SIG-M5 (cell line): ENCODE data around the gene KIAA0753.

Source experiments
- DNase-seq: peaks from one replicate; lab custom pipeline; 2025; lab: John Stamatoyannopoulos, UW

The KIAA0753 gene

GRCh38 chr17:6569370-6570285 is 70.9 kb downstream of the KIAA0753 start:
- DNase-seq = no peak

DNA sequence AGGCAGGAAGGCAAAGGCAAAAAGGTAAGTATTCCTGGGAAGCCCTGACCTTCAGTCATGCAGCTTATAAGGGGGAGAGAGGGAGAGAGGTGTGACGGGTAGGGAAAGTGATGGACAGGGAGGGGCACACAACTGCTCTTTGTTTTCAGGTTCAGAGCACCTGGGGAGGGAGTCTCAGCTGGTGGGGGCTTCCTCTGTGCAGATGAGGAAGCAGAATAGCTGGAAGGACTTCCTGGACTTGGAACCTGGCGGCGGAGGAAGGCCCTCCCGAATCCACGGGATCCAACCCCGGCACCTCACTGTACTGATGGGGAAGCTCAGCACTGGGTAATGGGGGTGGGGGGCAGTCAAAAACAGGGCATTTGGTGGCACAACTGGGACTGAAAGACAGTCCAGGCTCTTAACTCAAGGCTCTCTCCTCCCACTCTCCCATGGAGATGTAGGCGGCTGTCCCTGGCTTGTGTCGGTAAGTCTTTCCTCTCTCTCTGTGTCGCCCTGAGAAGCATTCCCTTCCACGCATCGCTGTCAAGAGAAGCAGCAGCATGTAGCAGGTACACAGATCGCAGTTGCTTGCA is 72.2 kb downstream of the KIAA0753 start:
- DNase-seq = no peak

- DNase-seq = no peak
Measured at GRCh38 chr17:6567528-6568183, 72.9 kb downstream of the KIAA0753 start.

GRCh38 chr17:6561446-6561845 is 79.1 kb downstream of the KIAA0753 start:
- no peak for DNase-seq

- DNase-seq = no peak
Measured at GRCh38 chr17:6560496-6560895, 80.0 kb downstream of the KIAA0753 start.

DNA sequence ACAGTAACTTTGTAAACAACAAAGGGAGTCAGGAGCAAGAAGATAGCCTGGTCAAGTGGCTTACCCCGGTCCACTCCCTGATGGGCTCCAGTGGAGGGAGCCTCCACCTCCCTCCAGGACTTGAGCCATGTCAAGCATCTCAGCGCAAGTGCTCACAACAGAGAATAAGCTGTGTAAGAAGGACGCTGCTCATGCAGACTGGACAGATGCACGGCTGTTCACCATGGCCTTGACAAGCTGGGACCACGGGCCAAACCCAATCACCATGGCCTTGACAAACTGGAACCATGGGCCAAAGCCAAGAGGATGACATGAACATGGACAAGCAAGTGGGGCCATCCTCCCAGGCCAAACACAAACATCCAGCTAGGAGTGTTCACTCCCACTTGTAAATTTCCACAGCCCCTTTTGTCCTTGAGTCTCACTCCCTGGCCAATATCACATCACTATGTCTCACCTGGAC is 80.7 kb downstream of the KIAA0753 start:
- no peak for DNase-seq

DNA sequence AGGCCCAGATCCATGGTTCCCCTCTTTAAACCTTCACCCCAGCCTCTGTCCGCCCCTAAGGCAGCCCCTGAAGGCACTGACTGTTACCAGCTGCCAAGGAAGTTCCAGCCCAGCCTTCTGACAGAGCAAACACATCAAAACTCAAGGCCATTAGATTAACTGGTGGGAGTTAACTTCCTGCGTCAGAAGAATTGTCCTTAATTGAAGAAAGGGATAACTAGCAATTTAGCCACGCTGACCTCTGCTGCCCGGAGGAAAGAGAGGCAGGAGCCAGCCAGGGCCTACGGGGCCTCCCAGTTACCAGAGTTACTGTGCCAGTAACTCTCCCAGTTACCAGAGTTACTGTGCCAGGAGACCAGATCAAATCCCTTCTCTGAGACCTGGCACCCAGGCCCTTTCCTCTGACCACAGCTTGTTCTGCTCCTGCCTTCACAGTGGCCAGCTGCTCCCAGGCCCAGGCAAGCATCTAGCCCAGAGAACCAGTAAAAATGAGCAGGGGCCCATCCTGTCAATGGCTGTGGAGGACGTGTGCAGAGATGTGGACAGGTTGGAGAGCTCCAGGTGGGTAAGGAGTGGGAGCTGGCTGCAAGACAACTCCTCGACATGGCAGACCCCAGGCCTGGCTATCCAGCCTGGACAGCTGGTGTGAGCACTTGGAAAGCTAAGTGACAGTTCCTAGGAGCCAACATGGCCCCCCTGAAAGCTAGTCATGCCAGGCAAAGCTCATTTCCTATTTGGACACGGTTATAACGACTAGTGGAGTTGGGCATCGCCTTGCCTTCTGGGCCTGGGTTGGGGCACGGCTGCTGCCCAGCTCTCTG is 81.4 kb downstream of the KIAA0753 start:
- no peak for DNase-seq

- no peak for DNase-seq
Measured at GRCh38 chr17:6558276-6558675, 82.2 kb downstream of the KIAA0753 start.

GRCh38 chr17:6557040-6557438 is 83.5 kb downstream of the KIAA0753 start:
- DNase-seq = no peak

GRCh38 chr17:6556121-6557039 is 84.1 kb downstream of the KIAA0753 start, which contains the start of gene PITPNM3:
TSS of gene PITPNM3 (minus strand) at chr17:6556555. CDS start at chr17:6556406, 149 bp downstream.
- no peak for DNase-seq

- DNase-seq = no peak
Measured at GRCh38 chr17:6555331-6556120, 85.0 kb downstream of the KIAA0753 start.

DNA sequence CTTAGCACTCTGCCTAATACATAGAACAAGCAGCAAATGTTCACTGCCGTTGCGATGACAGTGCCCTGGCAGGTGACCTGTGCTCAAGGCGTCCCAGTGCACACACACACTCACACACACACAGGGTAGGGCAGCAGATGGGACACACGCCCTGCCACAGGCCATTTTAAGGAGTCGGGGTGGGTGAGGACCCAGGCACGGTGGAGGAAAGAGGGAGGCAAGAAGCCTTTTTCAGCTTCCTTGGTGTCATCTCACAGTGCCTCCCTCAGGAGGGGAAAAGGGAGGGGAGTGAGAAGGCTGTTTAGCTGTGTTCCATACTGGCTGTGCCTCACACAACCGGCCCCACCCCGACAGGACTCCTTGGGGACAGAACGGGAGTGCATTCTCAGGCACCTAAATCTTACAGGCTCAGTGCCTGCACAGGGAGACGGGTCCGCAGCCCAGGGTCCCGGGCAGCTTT is 85.6 kb downstream of the KIAA0753 start:
- DNase-seq = no peak

- no peak for DNase-seq
Measured at GRCh38 chr17:6554342-6554741, 86.2 kb downstream of the KIAA0753 start.

GRCh38 chr17:6551869-6552531 is 88.5 kb downstream of the KIAA0753 start:
- no peak for DNase-seq

- DNase-seq = no peak
Measured at GRCh38 chr17:6551356-6551755, 89.2 kb downstream of the KIAA0753 start.

DNA sequence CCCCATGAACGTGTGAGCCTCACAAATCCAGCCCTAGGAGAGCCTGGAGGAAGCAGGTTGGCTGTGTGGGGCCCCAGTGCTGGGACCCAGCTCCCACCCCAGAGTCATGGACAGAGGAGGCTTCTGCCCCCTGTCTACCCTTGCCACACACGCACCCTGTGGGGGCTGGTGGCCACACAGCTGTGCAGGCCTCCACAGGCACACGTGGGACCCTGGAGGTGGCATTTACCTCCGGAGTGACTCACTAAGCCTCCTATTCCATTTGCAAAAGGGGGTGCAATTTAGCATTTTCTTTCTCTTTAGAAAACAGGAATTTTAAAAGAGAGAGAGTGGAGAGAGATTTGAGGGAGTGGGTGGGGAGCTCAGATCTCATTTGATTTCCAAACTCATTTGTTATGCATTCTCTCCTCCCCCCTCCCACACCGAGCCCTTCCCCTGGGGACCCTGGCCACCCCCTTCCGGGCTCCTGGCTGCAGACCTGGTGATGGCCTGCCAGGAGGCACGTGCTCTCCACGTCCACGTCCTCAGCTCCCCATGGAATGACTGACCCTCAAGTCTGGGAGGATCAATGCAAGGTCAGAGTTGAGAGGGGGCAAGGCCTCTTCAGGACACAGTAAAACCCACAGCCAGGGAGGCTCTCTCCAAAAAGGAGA is 91.0 kb downstream of the KIAA0753 start:
- DNase-seq = no peak

- no peak for DNase-seq
Measured at GRCh38 chr17:6548578-6549330, 91.8 kb downstream of the KIAA0753 start.

- DNase-seq = no peak
Measured at GRCh38 chr17:6548034-6548433, 92.5 kb downstream of the KIAA0753 start.
